A549 (cell line): Measurements from ENCODE around the gene FBXO41.

Experiments
- CHD2 ChIP-seq: fragments of 150-350 bp; IDR thresholded peaks from 2 replicates; pipeline ENCODE4 v1.6.1; 2014; ENCODE audit warnings: low read length; ENCODE audit not compliant: partially characterized antibody
- CTCF ChIP-seq: fragments of >200 bp; sonication (Bioruptor Twin); formaldehyde crosslinking; IDR thresholded peaks from 3 replicates; pipeline ENCODE4 v1.5.1; 2016
- MAFK ChIP-seq: fragments of 450-650 bp; IDR thresholded peaks from 2 replicates; pipeline ENCODE4 v1.6.1; 2014; ENCODE audit not compliant: partially characterized antibody
- MYC ChIP-seq: IDR thresholded peaks from 2 replicates; pipeline ENCODE4 v1.6.1; 2012; ENCODE audit warnings: mild to moderate bottlenecking, inconsistent platforms, low read length, improper control_type of control experiment, borderline replicate concordance
- PBX3 ChIP-seq: IDR thresholded peaks from 2 replicates; pipeline ENCODE4 v1.6.1; 2012
- POLR2AphosphoS2 ChIP-seq: conservative IDR thresholded peaks from 2 replicates; pipeline ENCODE4 v1.6.1; 2012; ENCODE audit warnings: low read length, improper control_type of control experiment, inconsistent platforms
- RCOR1 ChIP-seq: fragments of 150-350 bp; IDR thresholded peaks from 2 replicates; pipeline ENCODE4 v1.6.1; 2014; ENCODE audit warnings: antibody characterized with exemption, low read length, low read depth
- REST ChIP-seq: fragments of 200-600 bp; sonication (generic); IDR thresholded peaks from 2 replicates; pipeline ENCODE4 v1.6.1; 2016; ENCODE audit warnings: antibody characterized with exemption, mild to moderate bottlenecking, moderate library complexity
- TF ChIP-seq, protein P1 (sequence below): fragments of 450-650 bp; IDR thresholded peaks from 2 replicates; pipeline ENCODE4 v1.6.1; 2014; ENCODE audit warnings: antibody characterized with exemption
- TF ChIP-seq, protein P2 (sequence below): IDR thresholded peaks from 2 replicates; pipeline ENCODE4 v1.6.1; 2012

DNA sequence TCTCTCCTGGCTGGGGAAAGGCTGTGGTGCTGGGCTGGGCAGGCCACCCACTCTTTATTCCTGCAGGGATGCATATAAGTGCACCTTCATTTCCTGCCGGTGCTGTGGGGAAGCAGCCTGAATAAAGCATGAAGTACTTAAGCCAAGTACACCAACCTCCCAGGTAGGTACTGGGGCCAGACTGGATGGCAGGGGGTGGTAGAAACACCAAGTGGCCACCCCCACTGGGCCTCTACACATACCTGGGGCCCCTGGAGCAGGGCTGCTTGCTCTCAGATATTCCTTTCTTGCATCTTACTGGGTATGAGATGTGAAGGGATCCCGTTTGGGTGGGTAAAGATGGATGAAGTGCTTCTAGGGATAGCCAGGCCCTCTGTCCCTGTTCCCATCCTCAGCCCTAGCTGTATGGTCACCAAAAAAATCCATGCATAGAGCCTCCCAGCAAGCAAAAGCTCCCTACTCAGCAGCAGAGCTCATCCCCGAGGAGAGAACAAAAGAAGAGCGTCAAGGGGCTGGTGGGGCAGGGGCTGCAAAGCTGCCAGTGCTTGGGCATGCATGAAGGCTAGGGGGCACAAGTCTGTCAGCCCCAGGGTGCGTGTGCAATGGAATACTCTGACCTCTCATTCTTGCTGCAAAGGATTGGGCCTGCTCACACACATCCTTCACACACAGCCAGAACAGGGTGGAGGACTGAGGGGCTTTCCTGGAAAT lies 28.2 kb downstream of the FBXO41 start:
- TF ChIP-seq CTCF (no peak), MYC (no peak), MAFK (no peak), PBX3 (no peak), CHD2 (no peak), RCOR1 (no peak), POLR2AphosphoS2 (no peak), REST (no peak)
- TF ChIP-seq, protein P1, sequence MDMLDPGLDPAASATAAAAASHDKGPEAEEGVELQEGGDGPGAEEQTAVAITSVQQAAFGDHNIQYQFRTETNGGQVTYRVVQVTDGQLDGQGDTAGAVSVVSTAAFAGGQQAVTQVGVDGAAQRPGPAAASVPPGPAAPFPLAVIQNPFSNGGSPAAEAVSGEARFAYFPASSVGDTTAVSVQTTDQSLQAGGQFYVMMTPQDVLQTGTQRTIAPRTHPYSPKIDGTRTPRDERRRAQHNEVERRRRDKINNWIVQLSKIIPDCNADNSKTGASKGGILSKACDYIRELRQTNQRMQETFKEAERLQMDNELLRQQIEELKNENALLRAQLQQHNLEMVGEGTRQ, result no peak
- TF ChIP-seq, protein P2, sequence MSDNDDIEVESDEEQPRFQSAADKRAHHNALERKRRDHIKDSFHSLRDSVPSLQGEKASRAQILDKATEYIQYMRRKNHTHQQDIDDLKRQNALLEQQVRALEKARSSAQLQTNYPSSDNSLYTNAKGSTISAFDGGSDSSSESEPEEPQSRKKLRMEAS, result no peak
